HCT116 (cell line): Measurements from ENCODE around the gene SMARCA2.

Source experiments
- CEBPB ChIP-seq: IDR thresholded peaks from 2 replicates; pipeline ENCODE4 v1.6.1; 2012; ENCODE audit warnings: low read depth
- EZH2 ChIP-seq: fragments of 200-600 bp; sonication (generic); IDR thresholded peaks from 2 replicates; pipeline ENCODE4 v1.6.1; 2017; ENCODE audit warnings: antibody characterized with exemption, mixed run types
- JUND ChIP-seq: IDR thresholded peaks from 2 replicates; pipeline ENCODE4 v1.6.1; 2012
- POLR2A ChIP-seq: IDR thresholded peaks from 2 replicates; pipeline ENCODE4 v1.7.0; 2011; ENCODE audit warnings: borderline replicate concordance; ENCODE audit not compliant: insufficient read depth, insufficient read length; ENCODE audit errors: extremely low read depth
- POLR2AphosphoS5 ChIP-seq: IDR thresholded peaks from 2 replicates; pipeline ENCODE4 v1.6.1; 2011; ENCODE audit warnings: mild to moderate bottlenecking, low read depth, low read length, moderate library complexity
- SIN3A ChIP-seq: IDR thresholded peaks from 2 replicates; pipeline ENCODE4 v1.6.1; 2012; ENCODE audit warnings: low read depth
- TCF7L2 ChIP-seq: IDR thresholded peaks from 2 replicates; pipeline ENCODE4 v1.7.0; 2011; ENCODE audit warnings: borderline replicate concordance, inconsistent platforms; ENCODE audit not compliant: insufficient read depth, insufficient read length; ENCODE audit errors: extremely low read depth
- TF ChIP-seq, protein P1 (sequence below), 3 experiments: fragments of 200-600 bp in 1 of 3; sonication (generic) in 1 of 3; IDR thresholded peaks in 2 of 3; conservative IDR thresholded peaks in 1 of 3; 2 replicates each; pipeline ENCODE4 v1.5.1; 2012 to 2017; ENCODE audit warnings: low read depth in 2 of 3, low read length in 2 of 3, antibody characterized with exemption in 1 of 3, borderline replicate concordance in 1 of 3, control low read depth in 1 of 3, mild to moderate bottlenecking in 1 of 3, mixed read lengths in 1 of 3, mixed run types in 1 of 3, moderate library complexity in 1 of 3; ENCODE audit not compliant: insufficient read depth in 1 of 3
- TF ChIP-seq, protein P2 (sequence below): IDR thresholded peaks from 2 replicates; pipeline ENCODE4 v1.6.1; 2011; ENCODE audit warnings: mild to moderate bottlenecking, low read length, moderate library complexity; ENCODE audit not compliant: insufficient replicate concordance; ENCODE audit errors: extremely low read depth
- TF ChIP-seq, protein P3 (sequence below): IDR thresholded peaks from 2 replicates; pipeline ENCODE4 v1.6.1; 2012; ENCODE audit warnings: low read depth

DNA sequence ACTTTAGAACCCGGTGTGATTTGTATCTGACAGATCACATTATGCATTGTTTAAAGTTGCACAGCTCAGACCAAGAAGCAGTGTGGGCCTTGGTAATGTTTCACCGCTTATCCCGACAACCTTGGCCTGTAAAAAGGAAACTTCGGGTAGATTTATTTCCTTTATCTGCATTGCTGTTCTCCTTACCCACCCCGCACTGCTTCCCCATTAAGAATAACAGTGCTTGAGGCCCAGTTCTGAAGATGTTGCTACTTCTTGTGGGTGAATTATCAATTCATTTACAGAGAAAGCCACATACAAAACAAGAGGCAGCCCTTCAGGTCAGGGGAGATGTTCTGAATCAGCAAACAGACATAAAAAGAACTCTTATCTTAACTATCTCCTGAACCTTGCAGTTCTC is 8.4 kb downstream of the SMARCA2 start:
- no peak for TF ChIP-seq TCF7L2
- TF ChIP-seq, protein P1, sequence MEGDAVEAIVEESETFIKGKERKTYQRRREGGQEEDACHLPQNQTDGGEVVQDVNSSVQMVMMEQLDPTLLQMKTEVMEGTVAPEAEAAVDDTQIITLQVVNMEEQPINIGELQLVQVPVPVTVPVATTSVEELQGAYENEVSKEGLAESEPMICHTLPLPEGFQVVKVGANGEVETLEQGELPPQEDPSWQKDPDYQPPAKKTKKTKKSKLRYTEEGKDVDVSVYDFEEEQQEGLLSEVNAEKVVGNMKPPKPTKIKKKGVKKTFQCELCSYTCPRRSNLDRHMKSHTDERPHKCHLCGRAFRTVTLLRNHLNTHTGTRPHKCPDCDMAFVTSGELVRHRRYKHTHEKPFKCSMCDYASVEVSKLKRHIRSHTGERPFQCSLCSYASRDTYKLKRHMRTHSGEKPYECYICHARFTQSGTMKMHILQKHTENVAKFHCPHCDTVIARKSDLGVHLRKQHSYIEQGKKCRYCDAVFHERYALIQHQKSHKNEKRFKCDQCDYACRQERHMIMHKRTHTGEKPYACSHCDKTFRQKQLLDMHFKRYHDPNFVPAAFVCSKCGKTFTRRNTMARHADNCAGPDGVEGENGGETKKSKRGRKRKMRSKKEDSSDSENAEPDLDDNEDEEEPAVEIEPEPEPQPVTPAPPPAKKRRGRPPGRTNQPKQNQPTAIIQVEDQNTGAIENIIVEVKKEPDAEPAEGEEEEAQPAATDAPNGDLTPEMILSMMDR (IDR thresholded peaks at IDR 0.05 in 2 of 3, conservative IDR thresholded peaks at IDR 0.05 in 1 of 3; ENCODE audit: borderline replicate concordance in 1 of 3, insufficient read depth in 1 of 3, low read depth in 2 of 3, low read length in 2 of 3) = no peak
- no peak for TF ChIP-seq POLR2AphosphoS5
- no peak for TF ChIP-seq JUND
- TF ChIP-seq CEBPB = no peak
- TF ChIP-seq, protein P2, sequence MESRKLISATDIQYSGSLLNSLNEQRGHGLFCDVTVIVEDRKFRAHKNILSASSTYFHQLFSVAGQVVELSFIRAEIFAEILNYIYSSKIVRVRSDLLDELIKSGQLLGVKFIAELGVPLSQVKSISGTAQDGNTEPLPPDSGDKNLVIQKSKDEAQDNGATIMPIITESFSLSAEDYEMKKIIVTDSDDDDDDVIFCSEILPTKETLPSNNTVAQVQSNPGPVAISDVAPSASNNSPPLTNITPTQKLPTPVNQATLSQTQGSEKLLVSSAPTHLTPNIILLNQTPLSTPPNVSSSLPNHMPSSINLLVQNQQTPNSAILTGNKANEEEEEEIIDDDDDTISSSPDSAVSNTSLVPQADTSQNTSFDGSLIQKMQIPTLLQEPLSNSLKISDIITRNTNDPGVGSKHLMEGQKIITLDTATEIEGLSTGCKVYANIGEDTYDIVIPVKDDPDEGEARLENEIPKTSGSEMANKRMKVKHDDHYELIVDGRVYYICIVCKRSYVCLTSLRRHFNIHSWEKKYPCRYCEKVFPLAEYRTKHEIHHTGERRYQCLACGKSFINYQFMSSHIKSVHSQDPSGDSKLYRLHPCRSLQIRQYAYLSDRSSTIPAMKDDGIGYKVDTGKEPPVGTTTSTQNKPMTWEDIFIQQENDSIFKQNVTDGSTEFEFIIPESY = no peak
- TF ChIP-seq, protein P3, sequence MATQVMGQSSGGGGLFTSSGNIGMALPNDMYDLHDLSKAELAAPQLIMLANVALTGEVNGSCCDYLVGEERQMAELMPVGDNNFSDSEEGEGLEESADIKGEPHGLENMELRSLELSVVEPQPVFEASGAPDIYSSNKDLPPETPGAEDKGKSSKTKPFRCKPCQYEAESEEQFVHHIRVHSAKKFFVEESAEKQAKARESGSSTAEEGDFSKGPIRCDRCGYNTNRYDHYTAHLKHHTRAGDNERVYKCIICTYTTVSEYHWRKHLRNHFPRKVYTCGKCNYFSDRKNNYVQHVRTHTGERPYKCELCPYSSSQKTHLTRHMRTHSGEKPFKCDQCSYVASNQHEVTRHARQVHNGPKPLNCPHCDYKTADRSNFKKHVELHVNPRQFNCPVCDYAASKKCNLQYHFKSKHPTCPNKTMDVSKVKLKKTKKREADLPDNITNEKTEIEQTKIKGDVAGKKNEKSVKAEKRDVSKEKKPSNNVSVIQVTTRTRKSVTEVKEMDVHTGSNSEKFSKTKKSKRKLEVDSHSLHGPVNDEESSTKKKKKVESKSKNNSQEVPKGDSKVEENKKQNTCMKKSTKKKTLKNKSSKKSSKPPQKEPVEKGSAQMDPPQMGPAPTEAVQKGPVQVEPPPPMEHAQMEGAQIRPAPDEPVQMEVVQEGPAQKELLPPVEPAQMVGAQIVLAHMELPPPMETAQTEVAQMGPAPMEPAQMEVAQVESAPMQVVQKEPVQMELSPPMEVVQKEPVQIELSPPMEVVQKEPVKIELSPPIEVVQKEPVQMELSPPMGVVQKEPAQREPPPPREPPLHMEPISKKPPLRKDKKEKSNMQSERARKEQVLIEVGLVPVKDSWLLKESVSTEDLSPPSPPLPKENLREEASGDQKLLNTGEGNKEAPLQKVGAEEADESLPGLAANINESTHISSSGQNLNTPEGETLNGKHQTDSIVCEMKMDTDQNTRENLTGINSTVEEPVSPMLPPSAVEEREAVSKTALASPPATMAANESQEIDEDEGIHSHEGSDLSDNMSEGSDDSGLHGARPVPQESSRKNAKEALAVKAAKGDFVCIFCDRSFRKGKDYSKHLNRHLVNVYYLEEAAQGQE = no peak
- no peak for TF ChIP-seq SIN3A
- TF ChIP-seq POLR2A = no peak
- TF ChIP-seq EZH2 = no peak
